Endothelial cell of umbilical vein (primary cell): ENCODE measurements around the gene BLOC1S1. TPM values are rescaled to one million over a fixed set of nuclear protein-coding genes. Genes with fewer than 3 reads are reported as not detected.

Experiments used
- BruUV-seq: library from RNA; stranded (reverse); fragments of 400-500 nt; replicated peaks from 2 replicates; lab custom pipeline; 2021; lab: Mats Ljungman, UMichigan
- CTCF ChIA-PET: fragments of 300-600, 350-600 bp; sonication (Branson Sonifier 250); formaldehyde crosslinking; loops from one replicate; lab custom pipeline; 2021; ENCODE audit warnings: antibody characterized with exemption, inconsistent platforms; lab: Charles Lee
- POLR2A ChIA-PET: fragments of 300-600, 350-600 bp; sonication (Branson Sonifier 250); formaldehyde crosslinking; loops from one replicate; lab custom pipeline; 2021; ENCODE audit warnings: antibody characterized with exemption, inconsistent platforms; lab: Charles Lee
- DNase-seq: peaks from one replicate; pipeline ENCODE4 v3.0.0-alpha.2; 2011; ENCODE audit warnings: low read depth, low spot score
- FAIRE-seq: peaks from 2 replicates; lab custom pipeline; 2011; peaks lifted over from hg19 to GRCh38; lab: Jason Lieb, UNC
- H2AFZ ChIP-seq: 2 replicates; pipeline ENCODE4 v1.6.0; 2012; ENCODE audit warnings: low read depth, low read length, control low read depth, inconsistent platforms
- H3K27ac ChIP-seq: 2 replicates; pipeline ENCODE4 v1.5.1; 2011; ENCODE audit warnings: low read depth, mild to moderate bottlenecking, control low read depth, low read length, moderate library complexity; ENCODE audit not compliant: insufficient read depth
- H3K27me3 ChIP-seq, 2 experiments: 2 replicates each; pipeline versions ENCODE4 v1.6.0 to v1.6.1; 2011; ENCODE audit warnings: low read length in 2 of 2, mixed read lengths in 1 of 2; ENCODE audit not compliant: control insufficient read depth in 2 of 2, insufficient read depth in 2 of 2
- H3K36me3 ChIP-seq, 2 experiments: 2 replicates in 1 of 2; 3 replicates in 1 of 2; pipeline ENCODE4 v1.5.1; 2011; ENCODE audit warnings: low read length in 2 of 2, mild to moderate bottlenecking in 1 of 2, moderate library complexity in 1 of 2; ENCODE audit not compliant: control insufficient read depth in 2 of 2, insufficient read depth in 2 of 2; ENCODE audit errors: extremely low read depth in 1 of 2
- H3K4me1 ChIP-seq: 3 replicates; pipeline ENCODE4 v1.5.1; 2011; ENCODE audit warnings: mild to moderate bottlenecking, low read length; ENCODE audit not compliant: control insufficient read depth, insufficient read depth; ENCODE audit errors: extremely low read depth
- H3K4me2 ChIP-seq: 2 replicates; pipeline ENCODE4 v1.6.1; 2011; ENCODE audit warnings: low read length, control low read depth, mixed read lengths; ENCODE audit not compliant: insufficient read depth
- H3K4me3 ChIP-seq, 3 experiments: fragments of 200-600 bp in 1 of 3; sonication (generic), shearing (Covaris generic) in 1 of 3; replicated peaks in 1 of 3; 2 replicates each; pipeline ENCODE4 v1.5.1; 2011 to 2016; ENCODE audit warnings: control low read depth in 3 of 3, low read length in 3 of 3, mild to moderate bottlenecking in 2 of 3, inconsistent platforms in 1 of 3, low read depth in 1 of 3, moderate library complexity in 1 of 3; ENCODE audit not compliant: insufficient read depth in 1 of 3
- H3K79me2 ChIP-seq: 2 replicates; pipeline ENCODE4 v1.6.0; 2012; ENCODE audit warnings: low read length, inconsistent platforms; ENCODE audit not compliant: control insufficient read depth, insufficient read depth
- H3K9ac ChIP-seq: replicated peaks from 2 replicates; pipeline ENCODE3; 2011; ENCODE audit warnings: low read length, control low read depth; ENCODE audit not compliant: insufficient read depth; ENCODE audit errors: extremely low read depth
- H3K9me1 ChIP-seq: replicated peaks from 3 replicates; pipeline ENCODE4 v1.6.0; 2011; ENCODE audit warnings: mild to moderate bottlenecking, low read length; ENCODE audit not compliant: control insufficient read depth, insufficient read depth; ENCODE audit errors: extremely low read depth
- H3K9me3 ChIP-seq: replicated peaks from 2 replicates; pipeline ENCODE4 v1.5.1; 2012; ENCODE audit warnings: low read length, inconsistent platforms; ENCODE audit not compliant: control insufficient read depth, insufficient read depth
- H4K20me1 ChIP-seq: replicated peaks from 2 replicates; pipeline ENCODE3; 2011; ENCODE audit warnings: mild to moderate bottlenecking, low read length; ENCODE audit not compliant: control insufficient read depth, insufficient read depth; ENCODE audit errors: extremely low read depth
- CTCF ChIP-seq, 2 donors: IDR thresholded peaks; 1 replicate in 1 of 2; 2 replicates in 1 of 2; pipeline ENCODE4 v1.5.1; 2011; ENCODE audit warnings: low read length in 2 of 2, mild to moderate bottlenecking in 2 of 2, moderate library complexity in 2 of 2, control low read depth in 1 of 2, inconsistent platforms in 1 of 2, low read depth in 1 of 2; ENCODE audit not compliant: insufficient read depth in 1 of 2; ENCODE audit errors: extremely low read depth in 1 of 2
- EZH2 ChIP-seq: IDR thresholded peaks from 2 replicates; pipeline ENCODE4 v1.6.1; 2012; ENCODE audit warnings: borderline replicate concordance, low read depth, mild to moderate bottlenecking, moderate library complexity, low read length, inconsistent platforms; ENCODE audit not compliant: severe bottlenecking
- FOS ChIP-seq: IDR thresholded peaks from 2 replicates; pipeline ENCODE4 v1.6.1; 2011; ENCODE audit warnings: mild to moderate bottlenecking, low read length, moderate library complexity, borderline replicate concordance; ENCODE audit not compliant: insufficient read depth
- GATA2 ChIP-seq: IDR thresholded peaks from 2 replicates; pipeline ENCODE4 v1.7.0; 2011; ENCODE audit warnings: low read depth, mild to moderate bottlenecking, moderate library complexity, mixed read lengths, low read length; ENCODE audit not compliant: insufficient read length, insufficient read depth
- JUN ChIP-seq: IDR thresholded peaks from 2 replicates; pipeline ENCODE4 v1.6.1; 2011; ENCODE audit warnings: borderline replicate concordance, low read depth; ENCODE audit not compliant: insufficient read length, insufficient read depth
- MAX ChIP-seq: IDR thresholded peaks from 2 replicates; pipeline ENCODE4 v1.6.1; 2011; ENCODE audit not compliant: insufficient read depth, insufficient read length
- MYC ChIP-seq: IDR thresholded peaks from one replicate; pipeline ENCODE4 v1.6.1; 2011; ENCODE audit warnings: mild to moderate bottlenecking, low read depth, low read length
- POLR2A ChIP-seq: IDR thresholded peaks from 2 replicates; pipeline ENCODE4 v1.6.1; 2012; ENCODE audit warnings: low read depth, mild to moderate bottlenecking, control low read depth, low read length
- POLR2AphosphoS5 ChIP-seq: IDR thresholded peaks from 2 replicates; pipeline ENCODE4 v1.6.1; 2012; ENCODE audit warnings: low read depth, mild to moderate bottlenecking, control low read depth, low read length, moderate library complexity; ENCODE audit not compliant: insufficient read depth
- dilution Hi-C: fragments of 300-500 bp; cut with MboI; formaldehyde crosslinking; loops from one replicate; pipeline ENCODE4 v1.15.0; 2019; ENCODE audit warnings: low sequenced_read_pairs; ENCODE audit not compliant: extremely low pct_ligation_motif_present
- intact Hi-C: fragments of 100-400 bp; cut with micrococcal nuclease; formaldehyde crosslinking; loops from one replicate; pipeline ENCODE4 v1.10.0; 2022
- polyA plus RNA-seq, 4 experiments: library from polyadenylated mRNA; depleted of rRNA in 3 of 4; stranded (reverse) in 3 of 4; unstranded in 1 of 4; fragments of >200 nt; gene quantifications; 2 replicates each; pipeline versions ENCODE4 v1.2.1 to v1.2.3, GENCODE V29; 2011 to 2012; ENCODE audit warnings: missing spikeins in 1 of 4
- total RNA-seq: library from RNA; stranded (reverse); gene quantifications from 2 replicates; pipeline ENCODE4 v1.2.3, GENCODE V29; 2021

The BLOC1S1 gene
- total and polyA plus RNA-seq, 2 donors (not counting 3 experiments of a cell fraction or from before 2014, with no cell fraction given), result 84.1 to 192 TPM

- H3K36me3 ChIP-seq, result peaks cover 4 to 13% of the 10 kb centered on the region in 2 experiments
- no TSS peak for BruUV-seq
- H3K4me1 ChIP-seq, result no peaks in the 10 kb centered on the region
- dilution Hi-C loops (no loop called here), intact Hi-C loops (no loop called here)
- no peak overlapping the region for H3K4me2 ChIP-seq
- H2AFZ ChIP-seq, result no peak overlapping the region
- no peaks in the 10 kb centered on the region for H3K27me3 ChIP-seq
- no peaks in the 10 kb centered on the region for H3K9me3 ChIP-seq
- no peak overlapping the region for H3K27ac ChIP-seq
- no peak overlapping the region for H3K4me3 ChIP-seq
- CTCF ChIA-PET, result interaction anchor here (0.8 kb wide), 1 partner anchor 27 kb away, joined by 4 read pairs; no protein-coding TSS in a partner anchor
- FAIRE-seq (no peak), DNase-seq (no peak)
- H3K9me1 ChIP-seq, result no peaks in the 10 kb centered on the region
- H3K9ac ChIP-seq, result no peak overlapping the region
- peaks cover 8% of the 10 kb centered on the region for H3K79me2 ChIP-seq
- TF ChIP-seq POLR2A (no peak), GATA2 (no peak), MYC (no peak), MAX (no peak), JUN (no peak), CTCF (IDR thresholded peaks at IDR 0.05; ENCODE audit: extremely low read depth in 1 of 2, insufficient read depth in 1 of 2, low read depth in 1 of 2, low read length in 2 of 2) (no peak), EZH2 (no peak), FOS (no peak), POLR2AphosphoS5 (no peak)
- no peaks in the 10 kb centered on the region for H4K20me1 ChIP-seq
- POLR2A ChIA-PET, result interaction anchor here (0.8 kb wide), 1 partner anchor 21 kb away, joined by 3 read pairs; no protein-coding TSS in a partner anchor
These were observed 50.0 kb downstream of the BLOC1S1 start for GRCh38 chr12:55765736-55766290.
